Panc1 (cell line): ENCODE results near the gene KRTAP10-2.

ENCODE experiments used
- CTCF ChIP-seq: fragments of 450-650 bp; IDR thresholded peaks from 2 replicates; pipeline ENCODE4 v1.5.1; 2017; ENCODE audit warnings: mild to moderate bottlenecking
- POLR2AphosphoS5 ChIP-seq: IDR thresholded peaks from 2 replicates; pipeline ENCODE4 v1.6.1; 2012; ENCODE audit warnings: mild to moderate bottlenecking, low read depth, low read length, moderate library complexity
- SIN3A ChIP-seq: IDR thresholded peaks from 2 replicates; pipeline ENCODE4 v1.6.1; 2012; ENCODE audit warnings: low read depth, mild to moderate bottlenecking, low read length, moderate library complexity, borderline replicate concordance; ENCODE audit not compliant: insufficient read depth
- TF ChIP-seq, protein P1 (sequence below), 2 experiments: IDR thresholded peaks; 2 replicates each; pipeline ENCODE4 v1.6.1; 2011 to 2012; ENCODE audit warnings: low read depth in 2 of 2, control low read depth in 1 of 2, low read length in 1 of 2, mild to moderate bottlenecking in 1 of 2, moderate library complexity in 1 of 2; ENCODE audit not compliant: insufficient read depth in 1 of 2

DNA sequence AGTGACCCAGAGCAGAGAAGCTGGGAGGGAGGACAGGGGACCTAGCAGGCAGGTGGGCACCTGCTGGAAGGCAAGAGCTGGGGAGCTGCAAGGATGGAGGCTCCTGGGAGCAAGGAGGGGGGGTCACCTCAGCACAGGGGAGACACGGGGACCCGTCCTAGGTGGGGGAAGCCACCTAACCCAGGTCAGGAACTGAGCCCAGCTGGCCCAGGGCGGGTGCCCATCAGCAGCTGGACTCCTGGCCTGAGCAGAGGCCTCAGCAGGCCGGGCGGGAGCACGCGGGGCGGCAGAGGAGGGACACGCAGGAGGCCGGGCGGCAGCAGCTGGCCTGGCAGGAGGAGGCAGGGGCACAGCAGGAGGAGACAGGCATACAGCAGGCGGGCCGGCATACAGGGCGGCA is 12.3 kb downstream of the KRTAP10-2 start:
- TF ChIP-seq CTCF (no peak), POLR2AphosphoS5 (no peak), SIN3A (no peak)
- TF ChIP-seq, protein P1, sequence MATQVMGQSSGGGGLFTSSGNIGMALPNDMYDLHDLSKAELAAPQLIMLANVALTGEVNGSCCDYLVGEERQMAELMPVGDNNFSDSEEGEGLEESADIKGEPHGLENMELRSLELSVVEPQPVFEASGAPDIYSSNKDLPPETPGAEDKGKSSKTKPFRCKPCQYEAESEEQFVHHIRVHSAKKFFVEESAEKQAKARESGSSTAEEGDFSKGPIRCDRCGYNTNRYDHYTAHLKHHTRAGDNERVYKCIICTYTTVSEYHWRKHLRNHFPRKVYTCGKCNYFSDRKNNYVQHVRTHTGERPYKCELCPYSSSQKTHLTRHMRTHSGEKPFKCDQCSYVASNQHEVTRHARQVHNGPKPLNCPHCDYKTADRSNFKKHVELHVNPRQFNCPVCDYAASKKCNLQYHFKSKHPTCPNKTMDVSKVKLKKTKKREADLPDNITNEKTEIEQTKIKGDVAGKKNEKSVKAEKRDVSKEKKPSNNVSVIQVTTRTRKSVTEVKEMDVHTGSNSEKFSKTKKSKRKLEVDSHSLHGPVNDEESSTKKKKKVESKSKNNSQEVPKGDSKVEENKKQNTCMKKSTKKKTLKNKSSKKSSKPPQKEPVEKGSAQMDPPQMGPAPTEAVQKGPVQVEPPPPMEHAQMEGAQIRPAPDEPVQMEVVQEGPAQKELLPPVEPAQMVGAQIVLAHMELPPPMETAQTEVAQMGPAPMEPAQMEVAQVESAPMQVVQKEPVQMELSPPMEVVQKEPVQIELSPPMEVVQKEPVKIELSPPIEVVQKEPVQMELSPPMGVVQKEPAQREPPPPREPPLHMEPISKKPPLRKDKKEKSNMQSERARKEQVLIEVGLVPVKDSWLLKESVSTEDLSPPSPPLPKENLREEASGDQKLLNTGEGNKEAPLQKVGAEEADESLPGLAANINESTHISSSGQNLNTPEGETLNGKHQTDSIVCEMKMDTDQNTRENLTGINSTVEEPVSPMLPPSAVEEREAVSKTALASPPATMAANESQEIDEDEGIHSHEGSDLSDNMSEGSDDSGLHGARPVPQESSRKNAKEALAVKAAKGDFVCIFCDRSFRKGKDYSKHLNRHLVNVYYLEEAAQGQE (IDR thresholded peaks at IDR 0.05; ENCODE audit: insufficient read depth in 1 of 2, low read depth in 2 of 2, low read length in 1 of 2): no peak
